ENCODE measurements around the gene ATRX.

GRCh38 chrX:77668391-77669237 lies 117.4 kb downstream of the ATRX start:
- no peak for TF ChIP-seq SMC3 (IDR thresholded peaks at IDR 0.05; ENCODE audit: low read depth, low read length)
- TF ChIP-seq CTCF (IDR thresholded peaks at IDR 0.05): no peak
- TF ChIP-seq RCOR1 (IDR thresholded peaks at IDR 0.05; ENCODE audit: low read length): no peak
- TF ChIP-seq POLR2AphosphoS5 (IDR thresholded peaks at IDR 0.05; ENCODE audit: low read depth, low read length): no peak
- no peak for TF ChIP-seq RXRA (IDR thresholded peaks at IDR 0.05; ENCODE audit: borderline replicate concordance, low read depth)
- no peak for TF ChIP-seq YY1 (IDR thresholded peaks at IDR 0.05; ENCODE audit: low read depth)

Measured in SK-N-SH (cell line).